ENCODE data around the gene MRPL38.
A peak's percentile ranks its signal among the peaks of the same experiment; 100 is the strongest.

The MRPL38 gene

GRCh38 chr17:75940727-75941441 is 36.2 kb upstream of the MRPL38 start, which contains the start of gene FBF1:
Gene FBF1, minus strand, starts transcription at chr17:75941042. Its CDS starts 2,893 bp downstream, at chr17:75938149.
- DNase-seq (ENCODE audit: low read depth), result peak; percentile 93
- H3K4me3 ChIP-seq (ENCODE audit: low read length), result peak within 1 kb of the TSS; percentile 79
- TF ChIP-seq, protein P1, sequence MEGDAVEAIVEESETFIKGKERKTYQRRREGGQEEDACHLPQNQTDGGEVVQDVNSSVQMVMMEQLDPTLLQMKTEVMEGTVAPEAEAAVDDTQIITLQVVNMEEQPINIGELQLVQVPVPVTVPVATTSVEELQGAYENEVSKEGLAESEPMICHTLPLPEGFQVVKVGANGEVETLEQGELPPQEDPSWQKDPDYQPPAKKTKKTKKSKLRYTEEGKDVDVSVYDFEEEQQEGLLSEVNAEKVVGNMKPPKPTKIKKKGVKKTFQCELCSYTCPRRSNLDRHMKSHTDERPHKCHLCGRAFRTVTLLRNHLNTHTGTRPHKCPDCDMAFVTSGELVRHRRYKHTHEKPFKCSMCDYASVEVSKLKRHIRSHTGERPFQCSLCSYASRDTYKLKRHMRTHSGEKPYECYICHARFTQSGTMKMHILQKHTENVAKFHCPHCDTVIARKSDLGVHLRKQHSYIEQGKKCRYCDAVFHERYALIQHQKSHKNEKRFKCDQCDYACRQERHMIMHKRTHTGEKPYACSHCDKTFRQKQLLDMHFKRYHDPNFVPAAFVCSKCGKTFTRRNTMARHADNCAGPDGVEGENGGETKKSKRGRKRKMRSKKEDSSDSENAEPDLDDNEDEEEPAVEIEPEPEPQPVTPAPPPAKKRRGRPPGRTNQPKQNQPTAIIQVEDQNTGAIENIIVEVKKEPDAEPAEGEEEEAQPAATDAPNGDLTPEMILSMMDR (conservative IDR thresholded peaks at IDR 0.05; ENCODE audit: low read length), result no peak

DNA sequence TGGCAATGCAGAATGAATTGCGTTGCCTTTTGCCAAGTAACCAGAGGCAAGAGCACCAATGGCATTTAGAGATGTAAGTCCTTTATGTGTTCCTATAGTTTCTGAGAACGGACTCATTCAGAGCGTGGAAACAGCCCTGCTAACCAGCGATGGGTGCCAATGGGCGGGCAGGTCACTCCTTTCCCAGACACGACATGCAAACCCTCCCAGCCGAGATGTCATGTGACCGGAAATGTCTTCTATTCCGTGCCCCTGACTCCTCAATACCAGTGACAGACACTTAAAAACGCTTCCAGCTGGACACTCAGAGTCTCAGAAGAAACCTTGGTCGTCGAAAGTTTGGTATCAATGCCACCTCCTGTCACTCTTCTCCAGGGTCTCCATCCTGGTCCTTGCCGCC is 33.0 kb upstream of the MRPL38 start:
- H3K4me3 ChIP-seq (ENCODE audit: low read length), result no peak overlapping the region
- DNase-seq (ENCODE audit: low read depth), result no peak
- TF ChIP-seq, protein P1 (conservative IDR thresholded peaks at IDR 0.05; ENCODE audit: low read length), result no peak

DNA sequence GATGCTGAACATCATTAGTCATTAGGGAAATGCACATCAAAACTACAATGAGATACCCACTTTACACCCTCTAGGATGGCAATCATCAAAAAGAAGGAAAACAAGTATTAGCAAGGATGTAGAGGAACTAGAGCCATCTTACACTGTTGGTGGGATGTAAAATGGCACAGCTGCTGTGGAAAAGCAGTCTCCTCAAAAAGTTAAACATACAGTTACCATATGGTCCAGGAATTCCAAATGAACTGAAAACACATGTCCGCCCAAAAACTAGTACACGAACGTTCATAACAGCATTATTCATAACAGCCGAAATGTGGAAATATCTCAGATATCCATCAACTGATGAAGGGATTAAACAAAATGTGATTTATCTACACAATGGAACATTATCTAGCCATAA is 29.1 kb upstream of the MRPL38 start:
- DNase-seq (ENCODE audit: low read depth), result peak; percentile 11
- TF ChIP-seq, protein P1 (conservative IDR thresholded peaks at IDR 0.05; ENCODE audit: low read length), result no peak
- H3K4me3 ChIP-seq (ENCODE audit: low read length), result no peak overlapping the region

GRCh38 chr17:75932852-75933251 is 28.2 kb upstream of the MRPL38 start:
- no peak for DNase-seq (ENCODE audit: low read depth)
- TF ChIP-seq, protein P1 (conservative IDR thresholded peaks at IDR 0.05; ENCODE audit: low read length), result no peak
- no peak overlapping the region for H3K4me3 ChIP-seq (ENCODE audit: low read length)

DNA sequence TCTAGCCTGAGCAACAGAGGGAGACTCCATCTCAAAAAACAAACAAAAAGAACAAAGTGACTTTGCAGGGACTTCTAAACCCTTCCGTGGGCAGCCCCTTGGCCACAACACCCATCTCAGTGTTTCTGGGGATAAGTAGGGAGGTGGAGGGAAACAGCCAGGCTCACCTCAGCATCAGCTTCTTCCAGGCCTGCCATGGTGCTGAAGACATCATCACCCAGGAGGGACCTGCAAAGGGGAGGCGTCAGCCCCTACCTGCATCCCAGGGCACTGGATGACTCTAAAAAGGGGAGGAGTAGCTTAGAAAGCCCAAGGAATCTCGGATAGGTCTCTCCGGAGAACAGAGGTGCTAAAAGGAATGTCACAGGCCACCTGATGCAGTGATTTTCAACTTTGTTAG is 26.4 kb upstream of the MRPL38 start:
- TF ChIP-seq, protein P1 (conservative IDR thresholded peaks at IDR 0.05; ENCODE audit: low read length), result no peak
- DNase-seq (ENCODE audit: low read depth), result no peak
- H3K4me3 ChIP-seq (ENCODE audit: low read length), result no peak overlapping the region

- no peak overlapping the region for H3K4me3 ChIP-seq (ENCODE audit: low read length)
- TF ChIP-seq, protein P1 (conservative IDR thresholded peaks at IDR 0.05; ENCODE audit: low read length), result peak; percentile 29
- peak; percentile 13 for DNase-seq (ENCODE audit: low read depth)
These were observed 22.7 kb upstream of the MRPL38 start for GRCh38 chr17:75927286-75927922.

DNA sequence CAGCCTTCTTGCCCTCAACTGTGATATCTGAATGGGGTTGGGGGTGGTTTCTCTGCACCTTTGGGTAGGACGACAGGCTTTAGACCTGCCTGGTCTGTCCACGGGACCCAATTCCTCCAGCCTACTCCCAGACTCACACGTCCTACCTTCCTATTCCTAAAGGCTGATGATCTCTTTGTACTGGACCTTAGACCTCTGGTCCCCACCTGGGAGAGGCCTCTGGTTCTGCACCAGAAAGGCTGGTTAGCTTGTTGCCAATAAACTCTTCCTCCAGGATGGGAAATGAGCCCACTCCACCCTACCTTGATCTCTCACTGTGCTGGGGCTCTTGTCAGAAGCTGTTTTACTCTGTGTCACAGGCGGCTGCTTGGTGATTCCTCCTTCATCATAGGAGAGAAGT is 21.8 kb upstream of the MRPL38 start:
- TF ChIP-seq, protein P1 (conservative IDR thresholded peaks at IDR 0.05; ENCODE audit: low read length), result no peak
- H3K4me3 ChIP-seq (ENCODE audit: low read length), result no peak overlapping the region
- no peak for DNase-seq (ENCODE audit: low read depth)
